ENCODE measurements around the gene ZDHHC8.

- TF ChIP-seq POLR2A (IDR thresholded peaks at IDR 0.05) = no peak
- TF ChIP-seq CTCF (IDR thresholded peaks at IDR 0.05) = no peak
Measured at GRCh38 chr22:20126284-20127029, 5.1 kb upstream of the ZDHHC8 start.
